ENCODE data around the gene TRMT2B. TPM values are rescaled to one million over a fixed set of nuclear protein-coding genes. Genes with fewer than 3 reads are reported as not detected.

TRMT2B gene
- total and polyA plus RNA-seq, 2 experiments from 2014 or later, result 5.4 to 18.6 TPM

GRCh38 chrX:100964362-100964761, 87.5 kb downstream of the TRMT2B start:
- Mint-ChIP-seq H3K9me3 (no peaks in the 10 kb centered on the region), H3K36me3 (ENCODE audit: low read depth) (no peaks in the 10 kb centered on the region), H3K27ac (no peak overlapping the region), H3K27me3 (ENCODE audit: insufficient read depth, low read depth, poor library complexity) (peaks cover 2% of the 10 kb centered on the region), H3K4me3 (no peak overlapping the region), H3K4me1 (no peaks in the 10 kb centered on the region)
- no peaks in the 10 kb centered on the region for H3K79me2 ChIP-seq (replicated peaks; ENCODE audit: insufficient read depth)
- no peaks in the 10 kb centered on the region for H3K9me2 ChIP-seq (ENCODE audit: insufficient read depth)
- DNase-seq (ENCODE audit: low spot score), result no peak
- no peak overlapping the region for H3K27ac ChIP-seq (ENCODE audit: low read depth)
- H3F3A ChIP-seq (replicated peaks; ENCODE audit: low read depth), result no peaks in the 10 kb centered on the region
- no peaks in the 10 kb centered on the region for H3K4me1 ChIP-seq (ENCODE audit: insufficient read depth)
- no peak for ATAC-seq
- no peaks in the 10 kb centered on the region for H4K20me1 ChIP-seq (replicated peaks; ENCODE audit: insufficient read depth)
- TF ChIP-seq JUNB (IDR thresholded peaks at IDR 0.05; ENCODE audit: unreplicated experiment) (no peak), ETS1 (IDR thresholded peaks at IDR 0.05) (no peak), CREB1 (CRISPR knock-in tag; IDR thresholded peaks at IDR 0.05; ENCODE audit: low read depth) (no peak), EZH2phosphoT487 (IDR thresholded peaks at IDR 0.05; ENCODE audit: unreplicated experiment) (no peak), ZNF331 (CRISPR knock-in tag; IDR thresholded peaks at IDR 0.05; ENCODE audit: low read depth) (no peak), CTCF (conservative IDR thresholded peaks at IDR 0.05; ENCODE audit: low read depth in 2 of 2) (no peak), REST (IDR thresholded peaks at IDR 0.05; ENCODE audit: unreplicated experiment) (no peak), EZH2 (IDR thresholded peaks at IDR 0.05; ENCODE audit: low read depth, unreplicated experiment) (no peak), ZNF462 (CRISPR knock-in tag; IDR thresholded peaks at IDR 0.05) (no peak), ZNF114 (CRISPR knock-in tag; IDR thresholded peaks at IDR 0.05) (no peak), NANOG (IDR thresholded peaks at IDR 0.05; ENCODE audit: borderline replicate concordance) (no peak), POLR2AphosphoS5 (IDR thresholded peaks at IDR 0.05; ENCODE audit: low read depth) (no peak), STAT1 (IDR thresholded peaks at IDR 0.05; ENCODE audit: unreplicated experiment) (no peak)
- H3K4me3 ChIP-seq, result no peak overlapping the region
- no peak overlapping the region for H3K4me2 ChIP-seq
- H2AFZ ChIP-seq, result no peak overlapping the region
- H3K27me3 ChIP-seq (ENCODE audit: insufficient read depth), result no peaks in the 10 kb centered on the region
- H3K36me3 ChIP-seq (ENCODE audit: insufficient read depth), result no peaks in the 10 kb centered on the region
